Endodermal cell (in vitro differentiated cells): ENCODE results near the gene E2F6. TPM values are rescaled to one million over a fixed set of nuclear protein-coding genes. Genes with fewer than 3 reads are reported as not detected.
"Not testable (repeated sequence)": the region's sequence is repeated elsewhere in the genome, so short reads cannot be mapped to it uniquely, and the experiment has no call there.

ENCODE experiments used
- DNase-seq: peaks from one replicate; pipeline ENCODE4 v3.0.0-alpha.2; 2017
- H3K27ac ChIP-seq: 2 replicates; pipeline ENCODE4 v1.5.1; 2013; ENCODE audit warnings: mild to moderate bottlenecking, low read depth, low read length, moderate library complexity
- H3K27me3 ChIP-seq: 2 replicates; pipeline ENCODE4 v1.6.1; 2013; ENCODE audit warnings: mild to moderate bottlenecking, low read length, moderate library complexity; ENCODE audit not compliant: insufficient read depth, control insufficient read depth, poor library complexity, severe bottlenecking
- H3K36me3 ChIP-seq: 2 replicates; pipeline ENCODE4 v1.7.0; 2013; ENCODE audit warnings: mild to moderate bottlenecking, low read length, moderate library complexity; ENCODE audit not compliant: control insufficient read depth, insufficient read depth
- H3K4me1 ChIP-seq: one replicate; pipeline ENCODE4 v1.7.0; 2013; ENCODE audit warnings: low read length; ENCODE audit not compliant: control insufficient read depth, insufficient read depth
- H3K4me3 ChIP-seq: 2 replicates; pipeline ENCODE4 v1.5.1; 2013; ENCODE audit warnings: mild to moderate bottlenecking, low read length, moderate library complexity
- H3K9ac ChIP-seq: 2 replicates; pipeline ENCODE4 v1.6.1; 2013; ENCODE audit warnings: mild to moderate bottlenecking, low read length, moderate library complexity; ENCODE audit not compliant: poor library complexity, severe bottlenecking; ENCODE audit errors: extremely low read depth
- H3K9me3 ChIP-seq: 2 replicates; pipeline ENCODE4 v1.6.1; 2013; ENCODE audit warnings: mild to moderate bottlenecking, low read length, moderate library complexity; ENCODE audit not compliant: control insufficient read depth
- H3K27ac Mint-ChIP-seq: 2 replicates; pipeline ENCODE4 v1.8.0; 2020; ENCODE audit warnings: mixed read lengths
- H3K27me3 Mint-ChIP-seq: 2 replicates; pipeline ENCODE4 v1.8.0; 2021; ENCODE audit warnings: mild to moderate bottlenecking, mixed read lengths; ENCODE audit not compliant: insufficient read depth
- H3K36me3 Mint-ChIP-seq: 2 replicates; pipeline ENCODE4 v1.8.0; 2020; ENCODE audit warnings: low read depth, mixed read lengths
- H3K4me1 Mint-ChIP-seq: 2 replicates; pipeline ENCODE4 v1.8.0; 2020; ENCODE audit warnings: mixed read lengths
- H3K4me3 Mint-ChIP-seq: 2 replicates; pipeline ENCODE4 v1.8.0; 2020; ENCODE audit warnings: mild to moderate bottlenecking, moderate library complexity, mixed read lengths
- H3K9me3 Mint-ChIP-seq: 2 replicates; pipeline ENCODE4 v1.8.0; 2020; ENCODE audit warnings: mild to moderate bottlenecking, mixed read lengths
- CTCF ChIP-seq: fragments of 200-600 bp; sonication (generic); conservative IDR thresholded peaks from 2 replicates; pipeline ENCODE4 v1.5.0; 2021; ENCODE audit warnings: antibody characterized with exemption, mild to moderate bottlenecking
- WGBS, 2 experiments: methylation state at CpG; one replicate each; pipeline versions ENCODE4 v1.1.5 to v1.1.7; 2013; ENCODE audit warnings: missing lambda C conversion rate in 2 of 2, mixed read lengths in 1 of 2; ENCODE audit not compliant: insufficient coverage in 1 of 2, insufficient read length in 1 of 2; 5-methylcytosine and 5-hydroxymethylcytosine counted together
- total RNA-seq, 2 donors: library from RNA; stranded (reverse); fragmentation: NEBNext Ultra II Directional in 1 of 2; extraction: Animal tissue kit (Norgen Biotek cat#: 25700) in 1 of 2; gene quantifications; 2 replicates in 1 of 2; 3 replicates in 1 of 2; pipeline ENCODE4 v1.2.1, GENCODE V29; 2021

The E2F6 gene
- total RNA-seq, 2 donors from 2014 or later, result 24.9 to 30.3 TPM

GRCh38 chr2:11405599-11406266 is 60.2 kb downstream of the E2F6 start:
- TF ChIP-seq CTCF, result no peak
- H3K36me3 Mint-ChIP-seq, result no peaks in the 10 kb centered on the region
- H3K4me1 Mint-ChIP-seq, result peaks cover 3% of the 10 kb centered on the region
- H3K27me3 ChIP-seq, result no peaks in the 10 kb centered on the region
- H3K4me1 ChIP-seq, result no peaks in the 10 kb centered on the region
- peaks cover 3% of the 10 kb centered on the region for H3K9me3 Mint-ChIP-seq
- H3K4me3 ChIP-seq, result no peak overlapping the region
- H3K36me3 ChIP-seq, result no peaks in the 10 kb centered on the region
- peaks cover 2% of the 10 kb centered on the region for H3K27me3 Mint-ChIP-seq
- H3K9ac ChIP-seq, result no peak overlapping the region
- H3K27ac Mint-ChIP-seq, result no peak overlapping the region
- H3K27ac ChIP-seq, result no peak overlapping the region
- WGBS, 2 experiments, result 88 to 94% methylated on average over 5 of the region's 5 CpGs
- no peak overlapping the region for H3K4me3 Mint-ChIP-seq
- H3K9me3 ChIP-seq, result no peaks in the 10 kb centered on the region
- DNase-seq, result no peak

GRCh38 chr2:11405074-11405406 is 60.9 kb downstream of the E2F6 start:
- not testable (repeated sequence) for H3K4me3 ChIP-seq, H3K36me3 ChIP-seq, H3K9ac ChIP-seq, DNase-seq, H3K27me3 Mint-ChIP-seq, H3K36me3 Mint-ChIP-seq, H3K27me3 ChIP-seq, H3K27ac Mint-ChIP-seq, H3K27ac ChIP-seq, H3K4me3 Mint-ChIP-seq, H3K4me1 Mint-ChIP-seq, H3K9me3 Mint-ChIP-seq, H3K4me1 ChIP-seq, H3K9me3 ChIP-seq
- 94 to 100% methylated on average over 7 to 8 of the region's 8 CpGs for WGBS, 2 experiments

- Histone ChIP-seq H3K4me1 (no peaks in the 10 kb centered on the region), H3K27me3 (no peaks in the 10 kb centered on the region), H3K9ac (no peak overlapping the region), H3K36me3 (no peaks in the 10 kb centered on the region), H3K27ac (no peak overlapping the region), H3K4me3 (no peak overlapping the region), H3K9me3 (no peaks in the 10 kb centered on the region)
- peaks cover 3% of the 10 kb centered on the region for H3K27me3 Mint-ChIP-seq
- DNase-seq, result no peak
- no peak overlapping the region for H3K27ac Mint-ChIP-seq
- no peak overlapping the region for H3K4me3 Mint-ChIP-seq
- H3K4me1 Mint-ChIP-seq, result peaks cover 3% of the 10 kb centered on the region
- H3K36me3 Mint-ChIP-seq, result no peaks in the 10 kb centered on the region
- peaks cover 3% of the 10 kb centered on the region for H3K9me3 Mint-ChIP-seq
- WGBS, 2 experiments, result 89 to 95% methylated on average over 5 to 7 of the region's 7 CpGs
- TF ChIP-seq CTCF, result no peak
These were observed 61.4 kb downstream of the E2F6 start for GRCh38 chr2:11404376-11405073.
